Fibroblast of the aortic adventitia (primary cell): ENCODE results near the gene ZFP36L2. TPM values are rescaled to one million over a fixed set of nuclear protein-coding genes. Genes with fewer than 3 reads are reported as not detected.

Experiments
- DNase-seq: peaks from one replicate; pipeline ENCODE4 v3.0.0-alpha.2; 2010; ENCODE audit warnings: low read depth
- H3K4me3 ChIP-seq: 2 replicates; pipeline ENCODE4 v1.5.1; 2011; ENCODE audit warnings: low read depth, mild to moderate bottlenecking, control low read depth, low read length, moderate library complexity
- total RNA-seq: library from RNA; depleted of rRNA; stranded (reverse); fragments of >200 nt; gene quantifications from 2 replicates; pipeline ENCODE4 v1.2.3, GENCODE V29; 2012; ENCODE audit warnings: low replicate concordance
- TF ChIP-seq, protein P1 (sequence below): IDR thresholded peaks from 2 replicates; pipeline ENCODE4 v1.5.1; 2011; ENCODE audit warnings: mild to moderate bottlenecking, low read length, control low read depth, inconsistent platforms; ENCODE audit not compliant: insufficient read depth

Gene ZFP36L2
- total RNA-seq, 1 donor: 34.3 TPM

DNA sequence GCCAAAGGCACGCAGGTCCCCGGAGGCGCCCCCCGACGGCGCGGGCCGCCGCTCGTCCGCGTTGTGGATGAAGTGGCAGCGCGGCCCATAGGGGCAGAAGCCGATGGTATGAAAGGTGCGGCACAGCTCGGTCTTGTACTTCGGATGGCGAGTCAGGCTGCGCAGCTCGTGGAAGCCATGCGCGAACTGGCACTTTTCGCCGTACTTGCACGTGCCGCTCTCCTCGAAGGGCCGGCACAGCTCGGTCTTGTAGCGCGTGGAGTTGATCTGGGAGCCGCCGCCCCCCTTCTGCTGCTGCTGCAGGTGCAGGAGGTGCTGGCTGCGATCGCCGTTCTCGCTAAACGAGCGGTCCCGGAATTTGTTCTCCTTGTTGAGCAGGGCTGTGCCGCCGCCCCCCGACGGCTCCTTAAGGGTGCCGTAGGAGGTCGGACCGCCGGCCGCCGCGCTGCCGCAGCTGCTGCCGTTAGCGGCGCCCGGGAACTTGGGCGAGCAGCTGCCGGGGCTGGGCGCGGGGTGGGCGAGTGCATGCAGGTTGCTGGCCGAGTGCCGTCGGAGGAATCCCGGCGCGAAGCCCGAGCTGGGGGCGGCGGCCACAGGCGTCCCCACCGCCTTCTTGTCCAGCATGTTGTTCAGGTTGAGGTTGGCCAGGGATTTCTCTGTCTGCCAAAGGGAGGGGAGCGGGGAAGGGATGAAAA lies 1.2 kb downstream of the ZFP36L2 start:
- H3K4me3 ChIP-seq: peak overlapping the region; percentile 76
- DNase-seq: peak; percentile 84
- TF ChIP-seq, protein P1, sequence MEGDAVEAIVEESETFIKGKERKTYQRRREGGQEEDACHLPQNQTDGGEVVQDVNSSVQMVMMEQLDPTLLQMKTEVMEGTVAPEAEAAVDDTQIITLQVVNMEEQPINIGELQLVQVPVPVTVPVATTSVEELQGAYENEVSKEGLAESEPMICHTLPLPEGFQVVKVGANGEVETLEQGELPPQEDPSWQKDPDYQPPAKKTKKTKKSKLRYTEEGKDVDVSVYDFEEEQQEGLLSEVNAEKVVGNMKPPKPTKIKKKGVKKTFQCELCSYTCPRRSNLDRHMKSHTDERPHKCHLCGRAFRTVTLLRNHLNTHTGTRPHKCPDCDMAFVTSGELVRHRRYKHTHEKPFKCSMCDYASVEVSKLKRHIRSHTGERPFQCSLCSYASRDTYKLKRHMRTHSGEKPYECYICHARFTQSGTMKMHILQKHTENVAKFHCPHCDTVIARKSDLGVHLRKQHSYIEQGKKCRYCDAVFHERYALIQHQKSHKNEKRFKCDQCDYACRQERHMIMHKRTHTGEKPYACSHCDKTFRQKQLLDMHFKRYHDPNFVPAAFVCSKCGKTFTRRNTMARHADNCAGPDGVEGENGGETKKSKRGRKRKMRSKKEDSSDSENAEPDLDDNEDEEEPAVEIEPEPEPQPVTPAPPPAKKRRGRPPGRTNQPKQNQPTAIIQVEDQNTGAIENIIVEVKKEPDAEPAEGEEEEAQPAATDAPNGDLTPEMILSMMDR: no peak

DNA sequence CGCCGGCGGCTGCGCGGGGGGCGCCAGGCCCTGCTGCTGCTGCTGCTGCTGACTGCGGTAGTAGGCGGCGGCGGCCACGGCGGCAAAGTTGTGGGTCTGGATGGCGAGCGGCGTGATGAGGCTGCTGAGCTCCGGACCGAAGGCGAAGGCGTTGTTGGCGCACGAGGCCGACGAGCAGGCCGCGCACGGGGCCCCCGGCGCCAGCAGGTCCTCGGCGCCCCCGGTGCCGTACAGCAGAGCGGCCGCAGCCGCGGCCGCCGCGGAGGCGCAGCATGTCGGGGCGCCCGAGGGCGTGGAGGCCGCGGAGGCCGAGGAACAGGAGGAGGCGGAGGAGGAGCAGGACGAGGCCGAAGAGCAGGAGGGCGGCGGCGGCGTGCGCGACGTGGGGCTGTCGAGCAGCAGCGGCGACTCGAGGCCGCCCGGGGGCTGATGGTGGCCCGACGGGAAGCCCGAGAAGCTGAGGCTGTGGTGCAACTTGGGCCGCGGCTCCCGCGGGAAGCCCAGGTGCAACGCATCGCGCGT lies 1.8 kb downstream of the ZFP36L2 start:
- TF ChIP-seq, protein P1: no peak
- DNase-seq: peak; percentile 52
- H3K4me3 ChIP-seq: peak overlapping the region; percentile 76

DNA sequence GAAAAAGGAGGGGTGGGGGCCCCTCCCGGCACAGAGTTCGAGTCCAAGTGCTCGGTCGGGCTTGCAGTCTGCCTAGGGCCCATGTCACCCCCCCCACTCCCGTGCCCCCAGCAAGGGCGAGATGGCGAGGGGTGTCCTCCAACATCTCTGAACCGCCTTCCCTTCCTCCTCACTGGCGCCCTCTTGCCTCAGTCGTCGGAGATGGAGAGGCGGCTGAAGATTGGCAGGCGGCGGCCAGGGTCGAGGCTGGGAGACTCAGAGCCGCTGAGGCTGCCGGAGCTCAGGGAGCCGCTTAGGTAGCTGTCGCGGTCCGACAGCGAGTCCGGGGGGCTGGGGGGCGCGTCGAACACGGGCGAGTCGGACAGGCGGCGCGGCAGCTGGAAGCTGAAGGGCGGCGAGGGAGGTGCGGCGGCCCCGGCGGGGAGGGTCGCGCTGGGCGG lies 2.3 kb downstream of the ZFP36L2 start:
- TF ChIP-seq, protein P1: peak; percentile 59
- peak; percentile 75 for DNase-seq
- peak overlapping the region; percentile 76 for H3K4me3 ChIP-seq

DNA sequence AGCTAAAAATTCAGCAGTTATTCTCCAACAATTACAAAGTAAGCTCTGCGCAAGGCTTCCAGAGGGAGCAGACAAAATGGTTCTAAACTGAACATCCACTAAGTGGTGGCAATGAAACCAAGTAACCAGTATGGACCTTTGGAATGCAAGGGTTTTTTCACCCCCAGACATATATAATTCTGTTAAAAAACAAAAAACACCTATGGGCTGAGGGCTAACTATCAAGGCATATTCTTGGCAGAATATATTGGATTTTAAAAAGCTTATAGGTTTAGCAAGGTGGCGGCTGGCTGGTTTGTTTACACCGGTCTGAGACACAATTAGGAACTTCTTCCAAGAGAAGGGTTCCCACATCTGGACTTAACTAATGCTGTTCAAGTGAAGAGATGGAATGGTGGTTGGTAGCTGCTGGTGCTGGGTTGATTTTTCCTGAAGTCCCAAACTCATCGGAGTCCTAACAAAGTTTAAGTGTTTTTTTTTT lies 2.8 kb downstream of the ZFP36L2 start:
- TF ChIP-seq, protein P1: no peak
- H3K4me3 ChIP-seq: peak overlapping the region; percentile 76
- peak; percentile 65 for DNase-seq

DNA sequence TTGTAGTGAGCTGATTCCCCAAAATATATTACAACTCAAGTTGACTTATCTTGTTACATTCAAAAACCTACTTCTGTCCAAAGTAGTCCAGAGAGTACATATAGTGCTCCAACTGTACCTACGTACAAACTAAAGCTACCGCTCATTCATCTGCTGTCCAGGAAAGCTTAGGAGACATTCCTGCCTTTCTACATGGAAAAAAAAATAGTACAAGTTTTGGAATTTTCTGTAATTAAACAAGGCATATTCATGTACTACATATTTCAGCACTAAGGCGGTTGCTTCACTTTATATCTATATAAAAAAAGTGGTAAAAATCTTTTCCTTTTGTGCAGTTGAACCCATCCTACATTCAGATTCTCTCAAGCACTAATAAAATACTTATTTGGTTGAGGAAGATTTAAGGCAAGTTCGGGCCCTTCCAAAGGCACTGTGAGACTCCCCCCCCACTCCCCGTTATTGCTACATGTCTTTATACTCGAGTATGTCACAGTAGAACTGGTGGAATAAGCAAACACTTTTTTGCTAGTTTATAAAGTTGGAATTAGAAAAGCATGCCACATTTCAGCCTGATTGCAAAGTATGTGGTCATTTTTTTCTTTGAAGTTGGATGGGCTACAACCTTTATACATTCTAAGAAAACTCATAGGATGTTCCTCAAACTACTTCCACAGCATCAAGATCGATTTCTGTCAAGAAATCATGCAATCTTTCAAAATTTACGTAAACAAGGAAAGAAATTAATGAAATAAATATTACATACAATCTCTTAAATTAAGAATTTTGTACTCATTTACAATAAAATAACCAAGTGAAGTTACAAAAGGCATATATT lies 3.7 kb downstream of the ZFP36L2 start:
- TF ChIP-seq, protein P1: no peak
- peak overlapping the region; percentile 76 for H3K4me3 ChIP-seq
- peak; percentile 42 for DNase-seq

DNA sequence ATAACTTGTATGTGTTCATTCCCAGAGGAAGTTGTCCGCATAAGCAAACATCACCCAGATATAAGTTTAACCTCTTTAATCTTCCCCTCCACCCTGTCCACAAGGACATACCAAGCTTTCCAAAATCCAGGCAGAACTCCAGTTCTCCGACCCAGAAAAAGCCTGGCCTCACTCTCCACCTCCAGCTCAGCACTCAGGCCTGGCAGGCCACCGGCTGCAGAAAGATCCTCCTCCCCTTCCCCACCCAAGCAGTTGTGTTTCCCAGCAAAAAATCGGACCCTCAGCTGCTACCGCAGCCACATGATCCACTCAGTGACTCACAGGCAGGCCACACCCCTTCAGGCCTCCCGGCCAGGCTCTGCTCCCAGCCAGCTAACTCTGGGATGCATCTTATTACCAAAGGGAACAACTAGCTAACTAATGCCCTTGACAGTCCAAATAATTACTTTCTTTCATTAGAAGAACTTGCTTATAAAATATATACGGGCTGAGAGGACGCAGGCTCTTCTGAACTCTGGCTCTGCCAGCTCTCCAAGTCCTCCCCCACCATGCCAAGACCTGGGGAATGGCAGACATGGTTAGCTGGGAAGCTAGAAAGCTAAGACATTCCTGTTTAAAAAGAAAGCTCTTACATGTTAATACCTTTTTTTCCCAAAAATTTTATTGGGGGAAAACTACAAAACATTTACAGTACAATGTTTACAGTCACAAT lies 4.5 kb downstream of the ZFP36L2 start:
- DNase-seq: peak; percentile 98
- TF ChIP-seq, protein P1: no peak
- H3K4me3 ChIP-seq: peak overlapping the region; percentile 76
